ENCODE results near the gene STAB2.

STAB2 gene

DNA sequence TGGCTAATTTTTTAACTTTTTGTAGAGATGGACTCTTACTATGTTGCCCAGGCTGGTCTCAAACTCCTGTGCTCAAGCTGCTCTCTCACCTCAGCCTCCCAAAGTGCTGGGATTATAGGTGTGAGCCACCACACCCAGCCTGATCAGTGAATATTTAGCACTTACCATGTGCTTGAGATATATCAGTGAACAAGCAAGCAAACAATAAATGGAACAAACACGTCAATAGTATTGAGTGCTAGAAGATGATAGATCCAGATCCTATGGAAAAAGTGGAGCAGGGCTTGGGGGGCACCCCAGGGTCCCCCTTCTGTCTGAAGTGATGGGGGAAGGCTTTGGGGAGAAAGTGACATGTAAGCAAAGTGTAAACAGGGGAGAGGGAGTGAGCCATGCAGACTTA is 170.2 kb downstream of the STAB2 start:
- DNase-seq: no peak

DNA sequence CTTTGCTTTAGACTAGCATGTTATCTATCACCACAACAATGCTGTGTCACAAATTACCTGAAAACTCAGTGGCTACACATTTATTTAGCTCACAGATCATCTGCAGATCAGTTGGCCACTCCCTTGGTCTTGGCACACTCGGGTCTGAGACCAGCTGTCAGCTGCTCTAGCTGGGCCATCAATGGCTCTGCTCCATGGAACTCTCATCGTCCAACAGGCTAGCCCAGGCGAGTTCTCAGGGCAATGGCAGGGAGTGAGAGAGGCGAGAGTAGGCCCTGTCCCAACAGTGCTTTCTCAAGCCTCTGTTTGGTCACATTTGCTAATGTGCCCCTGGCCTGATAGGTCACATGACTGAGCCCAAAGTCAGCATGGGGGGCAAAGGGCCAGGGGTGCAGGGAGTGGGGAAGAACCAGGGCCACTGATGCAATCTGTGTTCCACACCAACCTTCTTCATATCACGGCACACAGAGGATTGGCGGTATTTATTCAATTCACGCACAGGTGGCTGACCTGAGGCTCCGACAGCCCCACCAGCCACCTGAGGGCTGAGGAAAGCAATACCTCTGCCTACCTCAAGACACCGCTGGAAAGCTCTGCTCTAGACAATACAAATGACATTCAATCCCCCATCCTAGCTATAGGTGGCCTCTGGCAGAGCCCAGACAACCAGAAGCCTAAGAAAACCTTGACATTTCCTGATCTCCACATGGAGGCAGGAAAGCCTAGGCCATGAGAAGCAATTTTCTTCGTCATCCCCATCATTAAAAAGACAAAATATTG is 171.4 kb downstream of the STAB2 start:
- no peak for DNase-seq

DNA sequence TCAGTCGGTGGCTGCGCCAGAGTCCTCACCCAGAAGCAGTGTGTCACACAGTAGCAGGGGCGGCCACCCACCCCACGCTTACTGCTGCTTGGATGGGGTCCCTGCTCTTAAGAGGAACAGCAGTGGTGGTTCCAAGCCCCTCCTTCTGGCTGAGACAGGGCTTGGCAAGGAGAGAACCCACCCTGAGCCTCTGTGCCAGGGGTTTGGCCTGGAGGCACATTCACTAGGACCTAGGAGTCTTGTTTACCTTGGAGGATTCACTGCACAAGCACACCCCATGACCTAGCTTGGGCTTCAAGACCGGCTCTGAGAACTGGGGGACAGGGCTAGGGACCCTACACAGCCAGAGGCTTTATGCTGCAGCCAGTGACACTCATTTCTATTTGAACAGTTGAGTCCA is 175.4 kb downstream of the STAB2 start:
- DNase-seq: no peak

GRCh38 chr12:103765322-103765721 is 178.2 kb downstream of the STAB2 start:
- no peak for DNase-seq

GRCh38 chr12:103766028-103766427 is 179.0 kb downstream of the STAB2 start:
- no peak for DNase-seq

DNA sequence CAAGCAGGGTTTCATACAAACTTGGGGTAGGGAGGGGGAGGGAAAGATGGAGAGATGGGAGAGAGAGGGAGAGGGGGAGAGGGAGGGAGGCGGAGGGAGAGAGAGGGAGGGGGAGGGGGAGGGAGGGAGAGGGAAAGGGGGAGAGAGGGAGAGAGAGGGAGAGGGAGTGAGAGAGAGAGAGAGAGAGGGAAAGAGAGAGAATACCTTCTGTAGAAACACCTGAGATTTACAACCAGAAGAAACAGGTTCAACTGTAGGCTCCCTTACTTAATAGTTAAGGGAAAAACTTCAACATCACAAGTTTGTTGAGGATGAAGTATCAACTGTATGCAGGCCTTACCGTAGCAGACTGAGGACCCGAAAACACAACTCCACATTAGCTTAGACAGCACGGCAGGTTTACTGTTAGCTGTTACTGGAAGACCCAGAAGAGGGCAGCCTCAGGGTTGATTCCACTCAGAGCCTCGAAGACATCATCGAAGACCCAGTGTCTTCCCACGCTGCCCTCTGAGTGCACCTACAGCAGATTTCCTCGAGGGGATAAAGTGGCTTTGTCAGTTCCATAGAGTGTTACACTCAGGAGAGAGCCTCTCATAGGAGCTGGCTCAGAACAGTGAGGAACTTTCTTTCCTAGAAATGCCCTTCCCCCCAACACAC is 181.5 kb downstream of the STAB2 start:
- no peak for DNase-seq

- DNase-seq: no peak
Observed at GRCh38 chr12:103769240-103769945, 182.3 kb downstream of the STAB2 start.

- DNase-seq: no peak
Observed at GRCh38 chr12:103771466-103771865, 184.4 kb downstream of the STAB2 start.

DNA sequence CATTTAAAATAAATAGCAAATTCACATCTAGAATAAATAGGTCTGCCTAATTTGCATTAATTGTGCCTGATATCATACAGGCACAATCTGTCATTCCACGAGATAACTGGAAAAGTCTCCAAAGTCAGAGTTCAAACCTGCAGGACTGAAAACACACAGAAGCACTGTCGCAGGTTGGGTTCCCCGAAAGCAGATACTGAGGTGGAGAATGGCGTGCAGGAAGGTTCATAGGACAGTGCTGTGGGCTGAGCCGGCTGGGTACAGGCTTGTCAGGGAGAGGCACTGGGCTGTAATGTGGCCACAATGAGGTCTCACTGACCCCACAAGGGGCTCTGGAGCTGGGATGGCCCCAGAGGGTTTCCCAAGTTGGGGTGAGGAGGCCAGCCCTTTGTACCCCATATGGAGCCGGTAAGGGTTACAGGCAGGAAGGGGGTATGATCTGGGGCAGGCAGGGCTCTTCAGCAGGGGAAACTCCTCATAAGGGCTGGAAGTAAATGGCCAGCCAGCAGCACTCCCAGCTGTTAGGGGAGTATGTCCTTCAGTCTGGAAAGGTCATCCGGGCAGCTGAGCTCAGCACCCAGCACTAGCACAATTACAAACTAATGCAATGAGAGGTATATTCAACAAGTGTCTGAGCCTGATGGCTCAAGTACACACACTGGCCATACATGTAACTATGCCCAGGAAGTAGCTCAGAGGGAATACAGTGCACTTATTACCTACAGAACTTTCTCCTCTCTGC is 185.5 kb downstream of the STAB2 start:
- no peak for DNase-seq

DNA sequence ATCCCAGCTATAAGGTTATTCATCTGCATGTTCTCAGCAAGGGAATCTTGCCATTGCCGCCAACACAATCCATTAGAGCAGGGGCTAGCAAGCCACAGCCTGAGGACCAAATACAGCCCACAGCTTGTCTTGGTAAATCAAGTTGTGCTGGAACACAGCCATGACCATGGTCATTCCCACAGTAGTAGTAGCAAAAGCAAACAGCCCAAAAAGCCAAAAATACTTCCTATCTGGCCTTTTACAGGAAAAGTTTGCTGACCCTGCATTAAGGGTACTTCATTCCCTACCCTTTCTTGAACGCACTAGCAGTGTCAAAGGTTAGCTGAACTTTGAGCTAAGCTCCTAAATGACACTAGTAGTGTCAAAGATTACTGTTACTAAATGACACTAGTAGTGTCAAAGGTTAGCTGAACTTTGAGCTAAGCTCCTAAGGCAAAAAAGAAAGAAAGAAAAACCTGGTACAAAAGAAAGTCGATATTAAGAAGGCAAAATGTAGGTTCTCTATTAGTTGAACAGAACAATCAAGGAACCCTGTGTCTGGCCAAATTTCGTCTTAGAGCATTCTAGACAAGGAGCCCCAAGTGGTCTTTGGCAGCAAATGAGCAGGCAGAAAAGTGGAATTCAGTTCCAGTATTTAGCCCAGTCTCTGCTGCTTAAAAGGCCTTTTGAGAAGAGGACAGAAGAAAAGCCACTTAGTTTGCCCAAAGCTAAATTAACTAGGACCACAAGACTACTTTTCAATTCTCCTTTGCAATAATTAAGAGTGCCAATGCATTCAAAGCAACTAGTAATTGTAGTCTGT is 186.2 kb downstream of the STAB2 start:
- DNase-seq: no peak

GRCh38 chr12:103774977-103775560 is 188.0 kb downstream of the STAB2 start:
- no peak for DNase-seq

DNA sequence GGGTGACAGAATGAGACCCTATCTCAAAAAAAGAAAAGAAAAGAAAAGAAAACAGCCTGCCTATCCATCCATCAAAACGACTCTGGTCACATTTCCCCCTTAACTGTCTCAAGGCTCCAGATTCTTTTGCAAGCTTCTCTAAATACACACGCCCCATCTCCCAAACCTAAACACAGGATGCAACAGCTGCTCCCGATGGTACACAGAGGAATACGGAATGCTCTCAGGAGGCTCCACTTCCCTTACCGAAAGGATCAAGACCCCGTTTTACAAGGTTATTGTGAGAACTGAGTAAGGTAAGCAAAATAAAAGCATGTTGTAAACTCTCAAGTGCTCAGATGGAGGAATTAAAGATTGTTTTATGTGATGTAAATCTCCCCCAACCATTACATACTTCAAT is 191.7 kb downstream of the STAB2 start:
- no peak for DNase-seq

- DNase-seq: no peak
Observed at GRCh38 chr12:103779410-103780092, 192.5 kb downstream of the STAB2 start.

DNA sequence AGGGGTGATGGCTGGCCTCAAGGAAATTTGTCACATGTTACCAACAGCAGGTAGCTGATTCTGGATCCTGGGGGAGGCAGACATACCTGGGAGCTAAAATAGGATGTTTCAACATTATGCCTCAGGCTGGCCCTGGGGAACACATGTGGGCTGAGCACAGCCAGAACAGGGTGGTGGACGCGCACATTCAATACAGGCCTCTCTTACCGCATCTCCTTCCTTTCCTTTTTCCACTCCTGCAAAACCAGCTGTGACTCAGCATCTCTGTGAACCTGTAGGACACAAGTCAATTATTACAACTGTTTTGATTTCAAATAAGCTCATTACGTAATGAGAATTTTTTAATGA is 193.0 kb downstream of the STAB2 start:
- no peak for DNase-seq

DNA sequence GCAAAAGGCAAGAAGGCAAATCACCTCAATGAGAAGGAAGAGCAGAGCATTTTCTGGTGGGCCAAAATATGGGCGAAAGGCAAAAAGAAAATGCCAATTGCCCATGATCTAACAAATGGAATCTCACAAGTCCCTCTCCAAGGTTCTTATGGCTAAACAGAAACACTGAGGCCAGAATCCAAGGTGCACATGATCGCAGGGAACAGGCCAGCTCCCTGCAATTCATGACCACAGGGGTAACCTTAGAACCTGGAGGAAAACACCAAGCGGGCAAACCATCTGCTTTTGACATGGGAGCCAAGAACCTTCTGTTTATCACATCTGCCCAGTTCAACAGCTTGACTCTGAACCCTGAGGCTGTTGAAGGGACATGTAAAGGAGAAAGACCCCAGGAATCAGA is 193.9 kb downstream of the STAB2 start:
- no peak for DNase-seq

DNA sequence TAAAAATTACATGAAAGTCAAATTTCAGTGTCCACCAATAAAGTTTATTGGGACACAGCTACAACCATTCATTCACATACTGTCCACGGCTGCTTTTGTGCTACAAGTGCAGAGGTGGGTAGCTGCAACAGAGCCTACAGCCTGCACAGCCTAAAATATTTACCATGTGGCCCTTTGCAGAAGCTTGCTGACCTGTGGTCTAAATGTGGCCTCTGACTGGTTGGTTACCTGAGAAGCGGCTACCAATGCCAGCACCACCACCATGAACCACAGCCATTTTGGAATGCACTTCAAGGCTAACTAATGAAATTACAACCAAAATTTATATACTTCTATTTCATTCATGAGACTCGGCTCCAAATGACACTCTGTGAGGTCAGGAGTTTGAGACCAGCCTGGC is 195.3 kb downstream of the STAB2 start:
- DNase-seq: no peak

DNA sequence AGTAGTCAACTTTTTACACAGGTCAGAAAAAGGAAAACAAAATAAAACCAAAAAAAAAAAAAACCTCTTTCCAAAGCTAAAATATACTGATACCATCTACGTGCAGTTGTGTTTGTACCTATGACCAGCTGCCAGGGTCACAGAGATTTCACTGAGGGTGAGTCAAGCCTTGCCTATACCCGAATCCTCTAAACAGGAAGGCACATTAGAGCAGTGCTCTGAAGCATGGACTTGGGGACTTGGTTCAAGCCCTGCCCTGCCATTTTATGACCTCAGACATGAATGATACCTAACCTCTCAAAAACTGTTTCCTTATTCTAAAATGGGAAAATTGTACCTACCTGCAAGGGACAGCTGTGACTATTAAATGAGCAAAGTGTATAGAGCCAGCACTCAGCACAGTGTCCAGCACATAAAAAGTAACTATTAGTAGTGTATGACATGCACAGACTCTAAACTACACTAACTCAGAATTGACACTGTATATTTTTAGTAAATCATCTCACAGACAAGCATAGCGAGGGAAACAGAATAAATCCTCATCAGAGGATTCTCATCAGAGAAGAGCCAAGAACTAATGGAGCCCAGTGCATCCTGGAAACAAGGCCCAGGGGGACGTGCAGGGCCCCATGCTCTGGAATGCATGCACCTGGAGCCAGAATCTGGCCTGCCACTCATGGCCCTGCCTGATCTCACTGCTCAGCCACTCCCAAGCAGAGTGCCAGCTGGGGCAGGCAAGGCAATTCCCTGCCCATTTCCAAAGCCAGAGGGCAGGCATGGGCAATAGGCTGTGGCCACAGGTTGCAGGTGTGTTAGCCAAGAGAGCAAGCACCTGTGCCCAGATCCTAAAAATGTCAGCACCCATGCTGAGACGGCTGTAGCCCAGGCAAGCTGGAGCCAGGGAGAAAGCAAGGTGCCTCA is 196.9 kb downstream of the STAB2 start:
- DNase-seq: no peak

DNA sequence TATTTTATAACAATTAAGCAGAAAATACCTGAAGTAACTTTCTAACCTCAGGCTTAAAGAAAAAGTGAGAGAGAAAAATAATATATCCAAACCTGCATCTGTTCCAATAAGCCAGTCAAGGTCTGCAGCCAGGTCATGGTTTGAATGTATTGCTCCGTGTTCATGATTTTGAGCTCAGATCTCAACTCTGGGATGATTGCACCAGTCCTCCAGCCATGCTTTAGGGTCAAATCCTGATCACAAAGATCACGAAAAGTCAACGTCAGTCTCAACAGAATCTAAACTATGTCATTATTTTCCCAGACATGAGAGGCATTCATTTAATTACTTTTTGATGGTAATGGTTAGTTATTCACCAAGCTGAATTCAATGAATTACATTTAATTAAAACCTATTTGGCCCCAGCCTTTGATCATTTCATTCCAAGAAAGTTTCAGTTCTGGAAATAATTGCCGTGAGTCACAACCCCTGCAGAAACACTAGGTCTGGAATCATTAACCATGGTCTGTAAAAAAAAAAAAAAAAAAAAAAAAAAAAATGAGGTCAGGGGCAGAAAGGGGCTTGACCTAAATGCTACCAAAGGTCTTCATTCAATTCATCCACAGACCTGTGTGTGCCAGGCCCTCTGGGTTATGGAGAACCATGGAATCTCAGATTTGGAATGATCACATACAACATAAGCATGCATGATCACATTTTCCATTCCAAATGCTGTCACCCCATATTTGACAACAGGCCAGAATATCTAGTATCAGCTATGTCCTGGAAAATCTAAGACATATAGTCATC is 198.4 kb downstream of the STAB2 start:
- DNase-seq: no peak

DNA sequence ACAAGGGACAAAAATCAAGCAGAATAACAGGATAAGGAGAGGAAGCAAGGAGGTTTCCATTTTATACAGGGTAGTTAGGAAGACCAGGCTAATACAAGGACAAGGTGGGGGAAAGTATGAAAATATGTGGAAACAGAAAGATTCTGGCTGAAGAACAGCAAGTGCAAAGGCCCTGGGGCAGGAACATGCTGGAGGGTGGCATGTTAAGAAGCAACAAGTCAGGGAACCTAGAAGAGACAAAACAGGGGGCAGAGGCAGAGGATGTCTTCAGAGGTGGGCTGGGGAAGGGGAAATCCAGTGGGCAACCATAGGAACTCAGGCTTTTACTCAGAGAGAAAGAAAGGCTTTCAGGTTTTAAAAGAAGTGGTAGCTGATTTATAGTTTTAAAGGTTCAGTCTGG is 199.1 kb downstream of the STAB2 start:
- no peak for DNase-seq

Measured in activated CD4-positive, alpha-beta T cell treated with anti-CD3 and anti-CD28 coated beads, Interleukin-10, Interleukin-2, amounts not matched to agents 100 ng/mL and 50 ng/mL, durations not matched to agents 16 hours and 8 hours (primary cell).